Chondrocyte (in vitro differentiated cells): Measurements from ENCODE around the gene AK9. TPM values are rescaled to one million over a fixed set of nuclear protein-coding genes. Genes with fewer than 3 reads are reported as not detected.

Experiments
- DNase-seq: peaks from one replicate; pipeline ENCODE4 v3.0.0; 2021; ENCODE audit warnings: mixed read lengths, low spot score
- H3K27ac Mint-ChIP-seq: one replicate; pipeline ENCODE4 v1.8.0; 2021; ENCODE audit warnings: mild to moderate bottlenecking, moderate library complexity, mixed read lengths; ENCODE audit not compliant: unreplicated experiment
- H3K27me3 Mint-ChIP-seq: 2 replicates; pipeline ENCODE4 v1.8.0; 2021; ENCODE audit warnings: low read depth, mixed read lengths
- H3K36me3 Mint-ChIP-seq: 2 replicates; pipeline ENCODE4 v1.8.0; 2021; ENCODE audit warnings: low read depth, mixed read lengths
- H3K4me1 Mint-ChIP-seq: 2 replicates; pipeline ENCODE4 v1.8.0; 2021; ENCODE audit warnings: low read depth, mild to moderate bottlenecking, mixed read lengths
- H3K4me3 Mint-ChIP-seq: one replicate; pipeline ENCODE4 v1.8.0; 2021; ENCODE audit warnings: mild to moderate bottlenecking, moderate library complexity, mixed read lengths; ENCODE audit not compliant: unreplicated experiment
- H3K9me3 Mint-ChIP-seq: 2 replicates; pipeline ENCODE4 v1.8.0; 2021; ENCODE audit warnings: low read depth, mixed read lengths
- total RNA-seq: library from RNA; stranded (reverse); gene quantifications from 3 replicates; pipeline ENCODE4 v1.2.1, GENCODE V29; 2021
- TF ChIP-seq, protein P1 (sequence below): fragments of 200-600 bp; sonication (generic); IDR thresholded peaks from 2 replicates; pipeline ENCODE4 v1.5.0; 2021; ENCODE audit warnings: antibody characterized with exemption, mild to moderate bottlenecking, moderate library complexity

The AK9 gene
- total RNA-seq, 1 donor from 2014 or later = 4.4 TPM

GRCh38 chr6:109474995-109475394, 216.0 kb downstream of the AK9 start:
- TF ChIP-seq, protein P1, sequence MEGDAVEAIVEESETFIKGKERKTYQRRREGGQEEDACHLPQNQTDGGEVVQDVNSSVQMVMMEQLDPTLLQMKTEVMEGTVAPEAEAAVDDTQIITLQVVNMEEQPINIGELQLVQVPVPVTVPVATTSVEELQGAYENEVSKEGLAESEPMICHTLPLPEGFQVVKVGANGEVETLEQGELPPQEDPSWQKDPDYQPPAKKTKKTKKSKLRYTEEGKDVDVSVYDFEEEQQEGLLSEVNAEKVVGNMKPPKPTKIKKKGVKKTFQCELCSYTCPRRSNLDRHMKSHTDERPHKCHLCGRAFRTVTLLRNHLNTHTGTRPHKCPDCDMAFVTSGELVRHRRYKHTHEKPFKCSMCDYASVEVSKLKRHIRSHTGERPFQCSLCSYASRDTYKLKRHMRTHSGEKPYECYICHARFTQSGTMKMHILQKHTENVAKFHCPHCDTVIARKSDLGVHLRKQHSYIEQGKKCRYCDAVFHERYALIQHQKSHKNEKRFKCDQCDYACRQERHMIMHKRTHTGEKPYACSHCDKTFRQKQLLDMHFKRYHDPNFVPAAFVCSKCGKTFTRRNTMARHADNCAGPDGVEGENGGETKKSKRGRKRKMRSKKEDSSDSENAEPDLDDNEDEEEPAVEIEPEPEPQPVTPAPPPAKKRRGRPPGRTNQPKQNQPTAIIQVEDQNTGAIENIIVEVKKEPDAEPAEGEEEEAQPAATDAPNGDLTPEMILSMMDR = no peak
- Mint-ChIP-seq H3K4me1 (peaks cover 23% of the 10 kb centered on the region), H3K36me3 (peaks cover 29% of the 10 kb centered on the region), H3K27ac (no peak overlapping the region), H3K4me3 (no peak overlapping the region), H3K27me3 (no peaks in the 10 kb centered on the region), H3K9me3 (no peaks in the 10 kb centered on the region)
- no peak for DNase-seq

DNA sequence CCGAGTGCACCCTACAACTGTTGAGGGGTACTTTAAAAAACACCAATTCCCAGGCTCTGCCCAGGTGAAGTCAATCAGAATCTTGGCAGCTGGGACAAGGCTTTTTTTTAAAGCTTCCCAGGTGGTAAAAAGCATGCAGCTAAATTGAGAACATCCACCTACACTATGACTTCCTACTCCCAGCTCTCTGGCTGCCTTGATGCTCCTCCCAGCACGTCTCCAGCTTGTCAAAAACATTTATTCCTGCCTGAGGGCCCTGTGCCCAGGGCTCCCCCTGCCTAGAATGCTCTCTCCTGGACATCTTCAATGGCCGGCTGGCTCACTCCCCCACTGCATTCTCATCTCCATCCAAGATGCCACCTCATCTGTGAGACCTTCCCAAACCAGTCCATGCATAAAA, 217.9 kb downstream of the AK9 start:
- H3K27me3 Mint-ChIP-seq = no peaks in the 10 kb centered on the region
- peak overlapping the region; percentile 22 for H3K27ac Mint-ChIP-seq
- no peaks in the 10 kb centered on the region for H3K9me3 Mint-ChIP-seq
- no peak for DNase-seq
- peaks cover 8% of the 10 kb centered on the region for H3K4me1 Mint-ChIP-seq
- TF ChIP-seq, protein P1 = no peak
- no peak overlapping the region for H3K4me3 Mint-ChIP-seq
- peaks cover 30% of the 10 kb centered on the region for H3K36me3 Mint-ChIP-seq

DNA sequence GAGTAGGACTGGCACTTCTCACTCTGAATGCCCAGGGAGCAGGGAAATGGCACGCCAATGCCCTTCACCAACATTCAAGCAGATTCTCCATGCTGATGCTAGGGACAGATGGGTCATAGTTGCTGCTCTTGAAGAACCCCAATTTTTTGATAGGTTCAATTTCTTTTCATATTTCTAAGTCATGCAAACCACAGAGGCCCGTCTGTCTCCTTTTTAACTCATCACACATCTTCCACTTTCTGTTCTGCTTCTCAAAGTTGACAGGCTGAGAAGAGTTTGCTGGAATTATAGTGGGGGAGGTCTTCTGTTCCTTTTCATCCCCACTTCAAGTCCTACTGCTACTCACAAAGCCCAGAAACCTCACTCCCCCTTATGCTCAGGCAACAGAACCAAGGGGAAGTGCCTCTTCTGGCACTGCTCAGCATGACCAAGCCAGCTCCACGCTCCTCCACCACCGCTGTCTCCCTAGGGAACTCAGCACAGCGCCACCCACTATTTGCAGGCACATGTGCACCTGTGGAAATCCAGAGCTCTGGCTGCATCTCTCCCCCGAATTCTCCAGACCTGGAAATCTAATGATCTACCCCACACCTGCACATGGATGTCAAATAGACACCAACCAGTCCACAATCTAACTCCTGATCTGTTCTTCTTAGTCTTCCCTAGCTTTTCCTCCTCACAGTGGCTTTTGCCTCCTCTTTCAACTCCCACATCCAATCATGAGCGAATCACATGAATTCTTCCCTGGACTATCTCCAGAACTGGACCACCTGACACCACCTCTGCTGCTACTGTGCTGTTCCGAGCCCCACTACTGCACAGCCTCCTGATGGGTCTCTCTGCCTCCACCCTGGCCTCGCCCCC, 218.6 kb downstream of the AK9 start:
- peaks cover 2% of the 10 kb centered on the region for H3K4me1 Mint-ChIP-seq
- peaks cover 32% of the 10 kb centered on the region for H3K36me3 Mint-ChIP-seq
- DNase-seq = no peak
- TF ChIP-seq, protein P1 = no peak
- H3K27ac Mint-ChIP-seq = no peak overlapping the region
- no peaks in the 10 kb centered on the region for H3K27me3 Mint-ChIP-seq
- no peak overlapping the region for H3K4me3 Mint-ChIP-seq
- no peaks in the 10 kb centered on the region for H3K9me3 Mint-ChIP-seq

DNA sequence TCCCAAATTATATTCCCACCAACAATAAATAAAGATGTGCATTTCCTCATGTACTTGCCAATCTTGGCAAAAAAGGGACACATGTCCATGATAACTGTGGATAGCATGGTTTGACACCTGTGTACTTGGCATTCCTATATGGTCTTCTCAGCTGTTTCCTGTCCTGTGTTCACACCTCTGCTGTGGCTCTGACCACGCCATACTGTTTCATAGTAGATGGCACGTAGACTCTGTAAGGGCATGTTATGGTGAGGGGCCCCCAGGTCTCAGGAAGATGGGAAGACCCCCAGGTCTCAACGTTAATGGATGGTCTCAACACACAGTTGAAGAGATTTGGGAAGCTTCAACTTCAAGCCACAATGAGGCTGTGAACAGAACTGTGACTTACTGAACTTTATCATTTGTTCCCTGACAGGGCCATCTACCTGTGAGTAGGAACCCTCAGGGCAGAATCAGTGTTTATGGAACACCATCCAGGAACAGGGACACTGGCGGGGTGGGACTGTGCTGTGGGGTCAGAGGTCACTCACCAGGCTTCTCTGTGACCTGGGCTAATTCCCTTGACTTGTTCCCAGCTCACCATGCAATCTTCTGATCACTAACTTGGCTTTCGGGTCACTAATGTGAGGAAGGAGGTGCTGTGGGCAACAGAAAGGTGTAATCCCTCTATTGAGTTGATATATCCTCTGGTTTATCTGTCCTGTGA, 219.7 kb downstream of the AK9 start:
- no peak for DNase-seq
- H3K4me1 Mint-ChIP-seq = no peaks in the 10 kb centered on the region
- H3K4me3 Mint-ChIP-seq = no peak overlapping the region
- no peaks in the 10 kb centered on the region for H3K27me3 Mint-ChIP-seq
- H3K9me3 Mint-ChIP-seq = no peaks in the 10 kb centered on the region
- TF ChIP-seq, protein P1 = no peak
- H3K36me3 Mint-ChIP-seq = peaks cover 33% of the 10 kb centered on the region
- H3K27ac Mint-ChIP-seq = no peak overlapping the region

GRCh38 chr6:109469591-109470189, 221.3 kb downstream of the AK9 start:
- H3K36me3 Mint-ChIP-seq = peaks cover 36% of the 10 kb centered on the region
- TF ChIP-seq, protein P1 = no peak
- DNase-seq = no peak
- H3K9me3 Mint-ChIP-seq = no peaks in the 10 kb centered on the region
- no peak overlapping the region for H3K27ac Mint-ChIP-seq
- no peaks in the 10 kb centered on the region for H3K27me3 Mint-ChIP-seq
- H3K4me3 Mint-ChIP-seq = no peak overlapping the region
- no peaks in the 10 kb centered on the region for H3K4me1 Mint-ChIP-seq
